CD4-positive, alpha-beta memory T cell (primary cell): Measurements from ENCODE around the gene MROH7. TPM values are rescaled to one million over a fixed set of nuclear protein-coding genes. Genes with fewer than 3 reads are reported as not detected.

Experiments
- CTCF ChIA-PET: fragments of 350-600 bp; sonication (Branson Sonifier 250); formaldehyde crosslinking; loops from one replicate; lab custom pipeline; 2021; ENCODE audit warnings: inconsistent platforms; ENCODE audit not compliant: partially characterized antibody; lab: Charles Lee
- POLR2A ChIA-PET: fragments of 350-600 bp; sonication (Branson Sonifier 250); formaldehyde crosslinking; loops from one replicate; lab custom pipeline; 2021; ENCODE audit not compliant: partially characterized antibody; lab: Charles Lee
- DNase-seq, 5 donors: peaks; one replicate each; pipeline versions ENCODE4 v3.0.0 to v3.0.0-alpha.2; 2020 to 2022; ENCODE audit warnings: mixed read lengths in 1 of 5
- H3K27ac ChIP-seq: one replicate; pipeline ENCODE4 v1.7.0; 2013; ENCODE audit warnings: low read depth, low read length
- H3K27me3 ChIP-seq: 2 replicates; pipeline ENCODE4 v1.7.0; 2013; ENCODE audit warnings: mild to moderate bottlenecking, low read length, moderate library complexity; ENCODE audit not compliant: insufficient read depth
- H3K36me3 ChIP-seq: 2 replicates; pipeline ENCODE4 v1.7.0; 2013; ENCODE audit warnings: mild to moderate bottlenecking, low read length, moderate library complexity; ENCODE audit not compliant: insufficient read depth
- H3K4me1 ChIP-seq: 2 replicates; pipeline ENCODE4 v1.7.0; 2013; ENCODE audit warnings: mild to moderate bottlenecking, low read length, moderate library complexity; ENCODE audit not compliant: insufficient read depth
- H3K4me3 ChIP-seq, 2 donors: one replicate each; pipeline ENCODE4 v1.7.0; 2013; ENCODE audit warnings: low read length in 2 of 2, mild to moderate bottlenecking in 1 of 2
- H3K9me3 ChIP-seq, 2 donors: one replicate each; pipeline ENCODE4 v1.7.0; 2013; ENCODE audit warnings: low read length in 2 of 2, control low read depth in 1 of 2; ENCODE audit not compliant: control insufficient read depth in 1 of 2
- H3K27ac Mint-ChIP-seq, 7 donors: one replicate each; pipeline ENCODE4 v1.8.0; 2020 to 2021; ENCODE audit warnings: mixed read lengths in 7 of 7, mild to moderate bottlenecking in 6 of 7, inconsistent platforms in 3 of 7, moderate library complexity in 3 of 7
- H3K27me3 Mint-ChIP-seq, 2 donors: one replicate each; pipeline ENCODE4 v1.8.0; 2020 to 2021; ENCODE audit warnings: mixed read lengths in 2 of 2
- H3K36me3 Mint-ChIP-seq, 2 donors: one replicate each; pipeline ENCODE4 v1.8.0; 2020 to 2021; ENCODE audit warnings: mixed read lengths in 2 of 2, inconsistent platforms in 1 of 2, mild to moderate bottlenecking in 1 of 2
- H3K4me1 Mint-ChIP-seq, 4 donors: one replicate each; pipeline ENCODE4 v1.8.0; 2020 to 2021; ENCODE audit warnings: mixed read lengths in 4 of 4, mild to moderate bottlenecking in 1 of 4
- H3K4me3 Mint-ChIP-seq, 8 donors: one replicate each; pipeline ENCODE4 v1.8.0; 2020 to 2021; ENCODE audit warnings: mixed read lengths in 8 of 8, mild to moderate bottlenecking in 7 of 8, moderate library complexity in 6 of 8, inconsistent platforms in 3 of 8
- H3K9me3 Mint-ChIP-seq, 8 donors: one replicate each; pipeline ENCODE4 v1.8.0; 2020 to 2021; ENCODE audit warnings: mixed read lengths in 8 of 8, mild to moderate bottlenecking in 5 of 8, inconsistent platforms in 3 of 8, moderate library complexity in 1 of 8
- intact Hi-C: fragments of 100-400 bp; cut with micrococcal nuclease; formaldehyde crosslinking; loops from one replicate; pipeline ENCODE4 v1.15.1; 2023
- polyA plus RNA-seq, 2 donors: library from polyadenylated mRNA; unstranded; fragments of 300-500 nt; fragmentation: Illumina TruSeq; gene quantifications; one replicate each; pipeline ENCODE4 v1.2.3, GENCODE V29; 2021
- total RNA-seq, 2 experiments: library from RNA; stranded (reverse); gene quantifications; one replicate each; pipeline ENCODE4 v1.2.3, GENCODE V29; 2021

The MROH7 gene
- total and polyA plus RNA-seq, 4 experiments from 2014 or later = 0.22 to 0.38 TPM; not detected in 2

DNA sequence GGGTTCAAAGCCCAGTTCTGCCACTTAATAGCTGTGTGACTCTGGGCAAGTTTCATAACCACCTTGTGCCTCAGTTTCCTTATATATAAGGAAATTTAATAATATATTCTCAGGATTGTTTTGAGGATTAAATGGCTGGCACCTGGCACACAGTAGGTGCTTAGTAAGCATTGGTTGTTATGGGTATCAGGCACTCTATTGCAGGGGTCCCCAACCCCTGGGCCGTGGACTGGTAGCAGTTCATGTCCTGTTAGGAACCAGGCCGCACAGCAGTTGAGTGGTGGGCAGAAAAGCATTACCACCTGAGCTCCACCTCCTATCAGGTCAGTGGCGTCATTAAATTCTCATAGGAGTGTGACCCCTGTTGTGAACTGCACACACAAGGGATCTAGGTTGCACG, 104.3 kb downstream of the MROH7 start:
- H3K27me3 ChIP-seq = no peaks in the 10 kb centered on the region
- DNase-seq = no peak
- Mint-ChIP-seq H3K4me1 (no peaks in the 10 kb centered on the region), H3K9me3 (peaks cover 0 to 2% (median 0%) of the 10 kb centered on the region in 8 donors), H3K36me3 (peaks cover 21 to 28% of the 10 kb centered on the region in 2 donors), H3K27ac (no peak overlapping the region), H3K27me3 (no peaks in the 10 kb centered on the region), H3K4me3 (no peak overlapping the region)
- no peak overlapping the region for H3K27ac ChIP-seq
- no peaks in the 10 kb centered on the region for H3K9me3 ChIP-seq
- POLR2A ChIA-PET = no interaction called here
- CTCF ChIA-PET = no interaction called here
- peaks cover 12% of the 10 kb centered on the region for H3K36me3 ChIP-seq
- no peak overlapping the region for H3K4me3 ChIP-seq
- no peaks in the 10 kb centered on the region for H3K4me1 ChIP-seq
- intact Hi-C loops = no loop called here

- H3K27ac Mint-ChIP-seq = no peak overlapping the region
- H3K27me3 ChIP-seq = no peaks in the 10 kb centered on the region
- DNase-seq = no peak
- intact Hi-C loops = no loop called here
- no peaks in the 10 kb centered on the region for H3K9me3 ChIP-seq
- no peak overlapping the region for H3K4me3 Mint-ChIP-seq
- no peaks in the 10 kb centered on the region for H3K36me3 ChIP-seq
- ChIA-PET CTCF (no interaction called here), POLR2A (no interaction called here)
- no peaks in the 10 kb centered on the region for H3K4me1 Mint-ChIP-seq
- no peaks in the 10 kb centered on the region for H3K27me3 Mint-ChIP-seq
- no peak overlapping the region for H3K27ac ChIP-seq
- no peaks in the 10 kb centered on the region for H3K4me1 ChIP-seq
- H3K36me3 Mint-ChIP-seq = peaks cover 6 to 8% of the 10 kb centered on the region in 2 donors
- H3K9me3 Mint-ChIP-seq = peaks cover 0 to 2% (median 0%) of the 10 kb centered on the region in 8 donors
- H3K4me3 ChIP-seq = no peak overlapping the region
Observed at GRCh38 chr1:54748094-54748835, 106.7 kb downstream of the MROH7 start.

DNA sequence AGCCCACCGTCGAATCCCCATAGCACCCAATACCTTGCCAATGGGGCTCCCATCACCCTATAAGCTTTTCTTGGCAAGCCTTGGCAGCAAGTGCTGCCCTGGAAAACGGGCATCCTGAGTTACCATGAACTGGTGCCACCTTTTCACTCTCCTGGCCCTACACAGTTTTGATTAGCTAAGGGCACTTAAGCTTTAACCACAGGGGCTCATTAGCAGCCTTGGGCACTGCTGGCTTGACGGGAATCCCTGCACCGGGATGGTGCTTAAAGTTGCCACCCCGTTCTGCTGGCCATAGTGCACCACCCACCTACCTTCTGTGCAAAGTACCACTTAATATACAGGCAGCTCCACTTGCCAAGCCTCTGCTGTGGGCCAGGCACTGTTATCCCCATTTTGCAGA, 109.0 kb downstream of the MROH7 start:
- no peaks in the 10 kb centered on the region for H3K27me3 ChIP-seq
- no peaks in the 10 kb centered on the region for H3K4me1 Mint-ChIP-seq
- no peak overlapping the region for H3K27ac ChIP-seq
- no peak overlapping the region for H3K4me3 ChIP-seq
- no peak overlapping the region for H3K4me3 Mint-ChIP-seq
- POLR2A ChIA-PET = no interaction called here
- no peaks in the 10 kb centered on the region for H3K36me3 Mint-ChIP-seq
- H3K9me3 ChIP-seq = no peaks in the 10 kb centered on the region
- no peaks in the 10 kb centered on the region for H3K9me3 Mint-ChIP-seq
- no peaks in the 10 kb centered on the region for H3K27me3 Mint-ChIP-seq
- no peaks in the 10 kb centered on the region for H3K4me1 ChIP-seq
- CTCF ChIA-PET = no interaction called here
- no peak overlapping the region for H3K27ac Mint-ChIP-seq
- DNase-seq = no peak
- intact Hi-C loops = no loop called here
- no peaks in the 10 kb centered on the region for H3K36me3 ChIP-seq

GRCh38 chr1:54751426-54751825, 109.8 kb downstream of the MROH7 start:
- Histone ChIP-seq H3K27me3 (no peaks in the 10 kb centered on the region), H3K36me3 (no peaks in the 10 kb centered on the region), H3K9me3 (no peaks in the 10 kb centered on the region), H3K4me1 (no peaks in the 10 kb centered on the region), H3K27ac (no peak overlapping the region), H3K4me3 (no peak overlapping the region)
- Mint-ChIP-seq H3K36me3 (peaks cover 0 to 4% of the 10 kb centered on the region in 2 donors), H3K9me3 (no peaks in the 10 kb centered on the region), H3K4me1 (no peaks in the 10 kb centered on the region), H3K27me3 (no peaks in the 10 kb centered on the region), H3K4me3 (no peak overlapping the region), H3K27ac (no peak overlapping the region)
- ChIA-PET CTCF (no interaction called here), POLR2A (interaction anchor here (0.8 kb wide), 1 partner anchor 13 kb away, joined by 3 read pairs; no protein-coding TSS in a partner anchor)
- intact Hi-C loops = no loop called here
- DNase-seq = no peak

GRCh38 chr1:54754045-54754444, 112.5 kb downstream of the MROH7 start:
- Histone ChIP-seq H3K27me3 (no peaks in the 10 kb centered on the region), H3K27ac (no peak overlapping the region), H3K4me1 (no peaks in the 10 kb centered on the region), H3K36me3 (peaks cover 8% of the 10 kb centered on the region), H3K4me3 (no peak overlapping the region), H3K9me3 (no peaks in the 10 kb centered on the region)
- ChIA-PET POLR2A (no interaction called here), CTCF (interaction anchor here (1.6 kb wide), 1 partner anchor 264 kb away, joined by 3 read pairs; no protein-coding TSS in a partner anchor)
- no peak overlapping the region for H3K4me3 Mint-ChIP-seq
- H3K36me3 Mint-ChIP-seq = peaks cover 11 to 14% of the 10 kb centered on the region in 2 donors
- H3K27me3 Mint-ChIP-seq = no peaks in the 10 kb centered on the region
- H3K27ac Mint-ChIP-seq = peak overlapping the region in 1 of 7 donors; percentile 42
- H3K4me1 Mint-ChIP-seq = no peaks in the 10 kb centered on the region
- no peaks in the 10 kb centered on the region for H3K9me3 Mint-ChIP-seq
- intact Hi-C loops = no loop called here
- DNase-seq = no peak

GRCh38 chr1:54754486-54755285, 113.1 kb downstream of the MROH7 start:
- Histone ChIP-seq H3K9me3 (no peaks in the 10 kb centered on the region), H3K36me3 (peaks cover 8% of the 10 kb centered on the region), H3K4me1 (no peaks in the 10 kb centered on the region), H3K4me3 (no peak overlapping the region), H3K27me3 (no peaks in the 10 kb centered on the region), H3K27ac (no peak overlapping the region)
- Mint-ChIP-seq H3K27me3 (no peaks in the 10 kb centered on the region), H3K36me3 (peaks cover 14 to 15% of the 10 kb centered on the region in 2 donors), H3K4me3 (no peak overlapping the region), H3K27ac (no peak overlapping the region), H3K9me3 (no peaks in the 10 kb centered on the region), H3K4me1 (no peaks in the 10 kb centered on the region)
- ChIA-PET CTCF (interaction anchor here (1.6 kb wide), 1 partner anchor 265 kb away, joined by 3 read pairs; no protein-coding TSS in a partner anchor), POLR2A (no interaction called here)
- no peak for DNase-seq
- intact Hi-C loops = no loop called here

DNA sequence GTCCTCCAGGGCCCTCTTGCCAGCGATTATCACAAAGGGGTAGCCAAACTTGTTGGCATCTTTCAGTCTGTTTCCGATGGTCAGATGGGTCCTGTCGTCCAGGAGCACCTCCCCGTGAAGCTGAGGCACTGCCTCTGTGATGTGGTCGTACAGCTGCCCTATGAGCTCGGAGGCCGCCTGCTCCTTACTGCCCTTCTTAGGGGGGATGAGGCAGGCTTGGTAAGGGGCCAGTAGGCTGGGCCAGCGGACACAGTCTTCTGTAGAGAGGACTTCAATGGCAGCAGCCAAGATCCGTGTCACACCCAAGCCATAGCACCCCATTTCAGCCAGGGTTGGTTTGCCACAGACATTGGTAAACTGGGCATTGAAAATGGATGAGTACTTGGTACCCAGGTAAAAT, 116.2 kb downstream of the MROH7 start:
- H3K27ac Mint-ChIP-seq = no peak overlapping the region
- ChIA-PET POLR2A (no interaction called here), CTCF (no interaction called here)
- no peak overlapping the region for H3K4me3 ChIP-seq
- H3K9me3 Mint-ChIP-seq = no peaks in the 10 kb centered on the region
- H3K4me3 Mint-ChIP-seq = no peak overlapping the region
- H3K4me1 ChIP-seq = no peaks in the 10 kb centered on the region
- H3K36me3 ChIP-seq = peaks cover 8% of the 10 kb centered on the region
- peaks cover under 1 to 9% (median 4%) of the 10 kb centered on the region in 4 donors for H3K4me1 Mint-ChIP-seq
- H3K27me3 ChIP-seq = no peaks in the 10 kb centered on the region
- no peak for DNase-seq
- intact Hi-C loops = no loop called here
- peaks cover 14 to 18% of the 10 kb centered on the region in 2 donors for H3K36me3 Mint-ChIP-seq
- no peaks in the 10 kb centered on the region for H3K9me3 ChIP-seq
- H3K27me3 Mint-ChIP-seq = no peaks in the 10 kb centered on the region
- H3K27ac ChIP-seq = no peak overlapping the region
